Neural progenitor cell (in vitro differentiated cells): ENCODE data around the gene PARD3B.

Experiments
- CTCF ChIP-seq: fragments of 200-600 bp; sonication (generic); IDR thresholded peaks from 2 replicates; pipeline ENCODE4 v1.5.1; 2017; ENCODE audit warnings: antibody characterized with exemption, mild to moderate bottlenecking
- EZH2 ChIP-seq: fragments of 200-600 bp; sonication (generic); IDR thresholded peaks from 2 replicates; pipeline ENCODE4 v1.6.1; 2017; ENCODE audit warnings: antibody characterized with exemption, mild to moderate bottlenecking, moderate library complexity

- TF ChIP-seq CTCF (no peak), EZH2 (no peak)
Observed at GRCh38 chr2:204877691-204878090, 332.4 kb downstream of the PARD3B start.
